NCI-H1092 treated with DMSO at 0.1 percent for 48 hours (cell line): Measurements from ENCODE around the gene C5orf22.
"Not testable (repeated sequence)": the region's sequence is repeated elsewhere in the genome, so short reads cannot be mapped to it uniquely, and the experiment has no call there.

Experiments used
- DNase-seq: peaks from one replicate; lab custom pipeline; 2025; lab: John Stamatoyannopoulos, UW

Gene C5orf22

DNA sequence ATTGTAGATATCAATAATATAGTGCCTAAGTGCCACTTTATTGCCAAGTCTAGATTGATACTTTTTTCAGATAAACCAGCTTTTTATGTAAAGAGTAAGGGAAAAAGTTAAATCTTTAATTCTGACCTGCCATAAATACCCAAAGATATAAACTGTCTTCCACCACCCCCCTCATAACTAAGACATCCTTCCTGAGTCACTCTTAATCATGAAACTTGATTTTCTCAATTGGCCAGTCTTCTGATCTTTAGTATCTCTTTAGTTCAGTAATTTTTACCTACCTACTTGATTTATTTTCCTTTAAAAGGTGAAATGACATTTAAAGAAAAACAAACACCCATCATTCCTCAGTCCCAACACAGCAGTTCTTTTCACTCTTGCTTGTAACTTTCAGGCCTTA is 21.8 kb downstream of the C5orf22 start:
- DNase-seq, result no peak

- DNase-seq, result no peak
Observed at GRCh38 chr5:31554552-31554951, 22.5 kb downstream of the C5orf22 start.

DNA sequence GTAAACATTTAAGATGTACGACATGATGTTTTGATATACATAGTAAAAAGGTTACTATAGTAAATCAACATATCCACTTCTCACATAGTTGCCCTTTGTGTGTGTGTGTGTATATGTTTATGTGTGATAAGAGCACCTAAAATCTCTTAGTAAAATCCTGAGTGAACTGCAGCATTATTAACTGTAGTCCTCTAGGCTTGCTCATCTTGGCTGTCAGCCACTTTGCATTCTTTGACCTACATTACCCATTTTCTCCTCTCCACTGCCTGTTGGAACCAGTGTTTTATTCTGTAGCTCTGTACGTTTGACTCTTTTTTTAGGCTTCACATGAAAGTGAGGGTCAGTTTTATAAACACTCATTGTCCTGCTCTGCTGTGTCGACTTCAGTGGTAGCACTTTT is 24.4 kb downstream of the C5orf22 start:
- DNase-seq, result no peak

- no peak for DNase-seq
Observed at GRCh38 chr5:31559942-31560341, 27.8 kb downstream of the C5orf22 start.

DNA sequence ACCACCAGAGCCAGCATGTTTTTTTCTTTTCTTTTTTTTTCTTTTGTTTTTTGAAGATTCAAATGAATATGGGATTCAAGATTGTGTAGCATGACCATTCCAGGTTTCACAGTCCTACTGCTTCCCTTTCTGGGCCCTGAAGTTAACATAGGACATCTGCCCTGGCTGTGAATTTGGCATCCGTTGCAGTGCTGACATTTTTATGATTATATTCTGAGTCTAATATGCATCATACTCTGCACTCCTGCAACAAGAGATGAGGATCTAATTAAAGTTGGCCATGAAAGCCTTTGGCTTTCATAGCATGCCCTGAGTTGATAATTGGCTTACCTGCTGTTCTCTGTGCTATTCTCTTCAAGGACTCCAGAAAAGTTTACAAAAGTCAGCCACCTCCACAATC is 29.8 kb downstream of the C5orf22 start:
- no peak for DNase-seq

DNA sequence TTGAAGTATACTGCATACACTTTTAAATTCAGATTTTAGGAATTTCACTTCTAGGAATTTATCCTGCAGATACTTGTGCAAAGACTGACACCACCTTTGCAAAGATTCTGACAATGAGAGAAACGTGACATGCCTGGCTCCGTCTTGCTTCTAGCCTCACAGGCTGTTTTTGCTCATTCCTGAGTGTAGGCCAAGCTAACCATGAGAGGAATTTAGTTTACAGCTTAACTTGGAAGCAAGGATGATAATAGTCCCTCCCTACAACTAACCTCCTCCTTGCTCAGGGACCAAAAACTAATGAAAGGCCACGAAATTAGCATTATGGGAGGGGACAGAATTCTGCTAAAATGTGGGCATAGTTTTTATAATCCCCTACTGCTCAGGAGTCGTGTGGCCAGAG is 31.1 kb downstream of the C5orf22 start:
- no peak for DNase-seq

- not testable (repeated sequence) for DNase-seq
Observed at GRCh38 chr5:31566362-31566761, 34.3 kb downstream of the C5orf22 start.

DNA sequence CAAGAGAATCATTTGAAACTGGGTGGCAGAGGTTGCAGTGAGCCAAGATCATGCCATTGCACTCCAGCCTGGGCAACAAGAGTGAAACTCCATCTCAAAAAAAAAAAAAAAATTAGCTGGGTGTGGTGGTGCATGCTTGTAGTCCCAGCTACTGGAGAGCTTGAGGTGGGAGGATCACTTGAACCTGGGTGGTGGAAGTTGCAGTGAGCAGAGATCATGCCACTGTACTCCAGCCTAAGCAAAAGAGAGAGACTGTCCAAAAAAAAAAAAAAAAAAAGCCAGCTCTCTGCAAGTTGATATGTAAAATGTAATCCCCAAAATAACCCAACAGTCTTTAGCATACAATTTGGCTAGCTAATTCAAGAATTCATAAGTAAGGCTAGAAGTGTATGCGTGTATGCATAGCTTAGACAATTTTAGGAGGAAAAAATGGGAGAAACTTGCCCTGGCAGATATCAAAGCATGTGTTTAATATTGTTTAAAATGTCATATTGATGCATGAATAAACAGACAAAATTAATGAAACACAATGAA is 36.3 kb downstream of the C5orf22 start:
- no peak for DNase-seq

DNA sequence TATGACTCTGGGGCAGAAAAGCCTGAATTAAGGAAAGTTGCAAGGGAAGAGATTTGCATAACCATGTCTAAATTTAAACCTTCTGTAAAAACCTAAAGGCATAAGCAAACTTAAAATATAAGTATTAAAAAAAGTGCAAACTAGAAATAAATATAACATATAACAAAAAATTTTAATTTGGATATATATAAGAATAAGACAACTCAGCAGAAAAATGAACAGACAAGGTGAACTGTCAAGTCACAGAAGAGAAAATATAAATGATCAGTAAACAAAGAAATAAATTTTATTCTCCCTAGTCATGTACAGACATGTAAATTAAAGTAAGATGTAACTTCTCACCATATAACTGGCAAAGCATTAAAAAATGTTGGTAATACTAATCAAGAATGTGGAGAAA is 37.0 kb downstream of the C5orf22 start:
- DNase-seq, result no peak

DNA sequence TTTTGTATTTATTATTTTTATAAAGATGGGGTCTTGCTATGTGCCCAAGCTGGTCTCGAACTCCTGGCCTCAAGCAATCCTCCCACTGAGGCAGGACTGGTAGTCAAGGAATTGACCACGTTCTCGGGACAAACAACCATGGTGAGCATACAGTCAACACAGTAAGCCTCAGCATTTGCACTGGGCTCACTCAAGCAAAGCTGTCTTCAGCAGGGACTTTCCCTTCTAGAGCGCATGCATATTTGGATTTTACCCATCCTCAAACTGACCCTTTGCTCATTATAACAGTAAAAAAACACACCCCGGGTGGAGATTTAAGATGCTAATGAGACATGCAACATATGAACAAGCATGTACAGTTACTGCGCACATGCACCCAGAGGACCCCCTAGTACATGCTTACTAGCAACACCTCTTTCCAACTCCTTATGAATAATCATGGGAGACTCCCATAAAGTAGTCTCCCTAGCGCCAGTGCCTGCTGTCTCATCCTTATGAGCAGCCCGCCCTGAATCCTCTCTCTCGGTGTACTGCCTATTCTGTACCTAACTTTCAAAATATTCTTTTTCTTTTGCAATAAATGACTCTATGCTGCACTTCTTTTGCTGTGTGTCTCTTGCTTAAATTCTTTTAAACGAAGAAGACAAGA is 41.5 kb downstream of the C5orf22 start:
- DNase-seq, result no peak

DNA sequence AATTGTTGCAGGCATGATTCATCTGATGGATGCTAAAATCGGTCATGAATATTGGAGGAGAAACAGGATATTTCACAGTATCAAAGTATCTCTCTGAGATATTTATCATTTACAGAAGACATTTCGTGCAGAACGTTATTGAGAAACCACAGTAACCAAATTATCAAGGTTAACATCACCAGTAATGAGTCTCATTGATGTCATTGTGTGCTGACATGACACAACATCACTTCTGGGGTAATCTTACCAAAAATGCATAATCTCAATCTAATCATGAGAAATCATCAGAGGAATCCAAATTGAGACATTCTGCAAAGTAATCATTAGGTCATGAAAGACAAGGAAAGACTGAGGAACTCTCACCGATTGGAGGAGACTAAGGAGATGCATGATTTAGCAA is 42.7 kb downstream of the C5orf22 start:
- no peak for DNase-seq

DNA sequence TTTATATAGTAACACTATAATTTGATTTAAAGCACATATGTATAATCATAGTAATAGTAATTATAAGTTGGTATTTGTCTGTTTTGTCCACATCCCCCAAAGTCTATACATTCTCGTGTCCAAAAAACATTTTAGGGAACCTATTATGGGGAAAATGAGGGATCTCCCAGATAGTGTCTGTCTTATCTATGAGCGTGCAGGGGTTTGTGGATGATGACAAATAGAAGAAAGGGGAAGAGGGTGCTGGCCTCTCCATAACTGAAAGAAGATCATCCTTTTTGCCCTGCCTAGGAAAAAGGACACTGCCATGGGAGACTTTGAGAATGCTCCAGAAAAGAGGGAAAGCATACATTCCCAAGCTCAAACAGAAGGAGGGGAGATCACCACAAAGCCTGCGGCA is 45.3 kb downstream of the C5orf22 start:
- no peak for DNase-seq

DNA sequence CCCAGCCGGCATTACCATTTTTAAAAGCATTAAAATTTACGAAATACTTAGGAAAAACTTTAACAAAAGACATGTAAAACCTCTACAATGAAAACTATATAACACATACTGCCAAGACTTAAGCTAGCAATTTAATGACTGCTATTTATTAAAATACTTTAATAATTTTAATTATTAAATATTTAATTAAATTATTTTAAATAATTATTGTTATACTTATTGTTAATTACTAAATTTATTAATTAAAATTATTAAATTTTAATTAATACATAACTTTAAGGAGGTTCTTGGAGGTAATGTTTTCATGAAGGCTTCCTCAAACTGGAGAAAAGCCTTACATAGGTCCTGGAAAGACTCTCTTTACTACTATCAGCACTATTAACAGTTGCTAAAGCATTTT is 47.5 kb downstream of the C5orf22 start:
- no peak for DNase-seq

DNA sequence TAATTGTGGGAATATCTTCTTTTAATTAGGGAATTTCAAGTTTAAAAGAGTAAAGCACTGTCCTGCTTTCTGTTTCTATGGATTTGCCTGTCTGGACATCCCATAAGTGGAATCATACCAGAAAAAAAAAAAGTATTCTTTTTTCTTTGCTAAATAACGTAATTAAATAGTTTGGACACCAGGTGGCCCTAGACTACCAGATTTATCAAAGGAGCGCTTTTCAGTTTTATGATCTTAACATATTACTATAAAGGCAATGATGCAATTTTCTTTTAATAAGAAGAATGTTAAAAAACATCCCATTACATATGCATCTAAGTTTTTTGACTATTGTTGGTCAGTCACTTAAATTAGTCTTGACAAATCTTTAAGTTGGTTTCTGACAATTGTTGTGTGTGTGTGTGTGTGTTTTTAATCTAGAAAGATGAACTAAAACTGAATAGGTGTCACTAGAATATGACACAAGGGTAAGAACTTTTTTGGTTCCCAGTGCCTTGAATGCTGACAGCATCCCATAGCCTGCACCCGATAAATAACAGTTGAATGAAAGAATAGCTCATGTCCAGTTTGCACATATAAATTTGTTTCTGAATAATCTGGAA is 49.5 kb downstream of the C5orf22 start:
- DNase-seq, result peak; percentile 22

DNA sequence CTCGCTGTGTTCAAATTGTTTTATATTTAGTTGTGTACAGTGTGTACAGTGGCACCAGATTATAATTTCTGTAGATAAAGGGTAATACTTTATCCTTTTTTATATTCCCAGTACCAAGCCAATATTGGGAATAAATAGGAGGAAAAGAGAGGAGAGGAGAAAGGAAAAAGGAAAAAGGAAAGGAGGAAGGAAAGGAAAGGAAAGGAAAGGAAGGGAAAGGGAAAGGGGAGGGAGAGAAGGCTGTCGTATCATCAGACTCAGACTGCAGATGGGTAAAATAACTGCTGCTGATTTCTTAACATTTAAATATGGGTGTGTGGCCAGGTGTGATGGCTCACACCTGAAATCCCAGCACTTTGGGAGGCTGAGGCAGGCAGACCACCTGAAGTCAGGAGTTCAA is 51.0 kb downstream of the C5orf22 start:
- no peak for DNase-seq

- DNase-seq, result no peak
Observed at GRCh38 chr5:31585166-31585894, 53.2 kb downstream of the C5orf22 start.

DNA sequence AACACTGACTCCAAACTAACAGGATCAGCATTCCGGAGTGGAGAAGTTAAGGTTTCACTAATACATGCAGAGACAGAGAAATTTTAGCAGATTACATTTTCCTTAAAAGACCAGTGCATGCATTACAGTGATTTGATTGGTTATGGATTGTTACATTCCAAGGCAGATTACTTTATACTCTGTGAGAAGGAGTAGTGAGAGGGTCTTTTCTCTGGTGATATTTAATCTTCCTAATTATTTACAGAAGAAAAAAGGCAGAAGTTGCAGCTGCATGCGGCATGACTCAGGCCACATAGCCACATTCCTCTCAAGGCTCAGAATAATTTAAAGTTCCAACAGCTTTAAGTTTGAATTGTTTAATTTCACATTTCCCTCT is 53.8 kb downstream of the C5orf22 start:
- DNase-seq, result no peak

DNA sequence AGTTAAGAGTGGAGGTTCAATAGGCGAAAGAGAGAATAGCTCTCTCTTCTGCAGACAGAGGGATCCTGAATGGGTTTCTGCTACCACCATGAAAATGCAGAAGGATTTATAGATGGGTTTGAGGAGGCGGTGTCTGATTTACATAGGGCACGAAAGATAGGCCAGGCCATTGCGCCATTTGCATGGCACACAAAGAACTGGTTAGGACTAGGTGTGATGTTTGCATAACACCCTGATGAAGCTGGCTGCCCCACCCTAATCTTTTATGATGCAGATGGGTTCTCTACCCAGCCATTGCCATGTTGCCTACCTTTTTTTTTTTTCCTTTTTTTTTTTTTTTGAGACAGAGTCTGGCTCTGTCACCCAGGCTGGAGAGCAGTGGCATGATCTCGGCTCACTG is 55.4 kb downstream of the C5orf22 start:
- DNase-seq, result no peak

GRCh38 chr5:31593665-31594064 is 61.6 kb downstream of the C5orf22 start:
- DNase-seq, result no peak

GRCh38 chr5:31596354-31596753 is 64.3 kb downstream of the C5orf22 start:
- no peak for DNase-seq

GRCh38 chr5:31598640-31599611 is 66.8 kb downstream of the C5orf22 start:
- DNase-seq, result no peak

GRCh38 chr5:31602305-31602704 is 70.2 kb downstream of the C5orf22 start:
- DNase-seq, result not testable (repeated sequence)
